HG02938 (cell line): ENCODE data around the gene PLSCR1.
"Not testable (repeated sequence)": the region's sequence is repeated elsewhere in the genome, so short reads cannot be mapped to it uniquely, and the experiment has no call there.

Source experiments
- ATAC-seq: cut with Tn5 transposase; IDR thresholded peaks from one replicate; pipeline ENCODE4 v1.9.1; 2021; ENCODE audit warnings: mild to moderate bottlenecking, moderate library complexity; ENCODE audit not compliant: unreplicated experiment

Gene PLSCR1

GRCh38 chr3:146519810-146520209 is 24.6 kb downstream of the PLSCR1 start:
- ATAC-seq: no peak

GRCh38 chr3:146517684-146518435 is 26.5 kb downstream of the PLSCR1 start:
- ATAC-seq: no peak

GRCh38 chr3:146513386-146514051 is 30.9 kb downstream of the PLSCR1 start:
- ATAC-seq: no peak

- ATAC-seq: no peak
Measured at GRCh38 chr3:146511402-146512134, 32.8 kb downstream of the PLSCR1 start.

- no peak for ATAC-seq
Measured at GRCh38 chr3:146507331-146508120, 36.9 kb downstream of the PLSCR1 start.

GRCh38 chr3:146505516-146505915 is 38.9 kb downstream of the PLSCR1 start:
- ATAC-seq: no peak

- no peak for ATAC-seq
Measured at GRCh38 chr3:146504498-146505197, 39.8 kb downstream of the PLSCR1 start.

GRCh38 chr3:146503461-146504202 is 40.8 kb downstream of the PLSCR1 start:
- ATAC-seq: peak; percentile 98

- no peak for ATAC-seq
Measured at GRCh38 chr3:146502887-146503460, 41.4 kb downstream of the PLSCR1 start.

- ATAC-seq: peak; percentile 36
Measured at GRCh38 chr3:146501752-146502151, 42.7 kb downstream of the PLSCR1 start.

GRCh38 chr3:146499701-146500100 is 44.7 kb downstream of the PLSCR1 start:
- no peak for ATAC-seq

GRCh38 chr3:146498002-146498736 is 46.2 kb downstream of the PLSCR1 start:
- ATAC-seq: no peak

GRCh38 chr3:146497145-146497843 is 47.1 kb downstream of the PLSCR1 start:
- ATAC-seq: not testable (repeated sequence)

GRCh38 chr3:146496726-146497125 is 47.7 kb downstream of the PLSCR1 start:
- no peak for ATAC-seq

- ATAC-seq: no peak
Measured at GRCh38 chr3:146496251-146496650, 48.2 kb downstream of the PLSCR1 start.

GRCh38 chr3:146493761-146494160 is 50.6 kb downstream of the PLSCR1 start:
- ATAC-seq: no peak

GRCh38 chr3:146493221-146493620 is 51.2 kb downstream of the PLSCR1 start:
- ATAC-seq: no peak

- no peak for ATAC-seq
Measured at GRCh38 chr3:146491303-146491702, 53.1 kb downstream of the PLSCR1 start.
